Lower leg skin (tissue), 3 donors: ENCODE results near the gene SLC52A3.

Experiments
- POLR2A ChIP-seq, 2 donors: fragments of 450-650 bp; IDR thresholded peaks; one replicate each; pipeline ENCODE4 v1.6.1; 2016 to 2017; ENCODE audit warnings: antibody characterized with exemption in 2 of 2, mild to moderate bottlenecking in 1 of 2, moderate library complexity in 1 of 2
- TF ChIP-seq, protein P1 (sequence below), 3 donors: fragments of 450-650 bp; IDR thresholded peaks; one replicate each; pipeline ENCODE4 v1.5.1; 2016; ENCODE audit warnings: antibody characterized with exemption in 3 of 3, mild to moderate bottlenecking in 3 of 3, moderate library complexity in 2 of 3

DNA sequence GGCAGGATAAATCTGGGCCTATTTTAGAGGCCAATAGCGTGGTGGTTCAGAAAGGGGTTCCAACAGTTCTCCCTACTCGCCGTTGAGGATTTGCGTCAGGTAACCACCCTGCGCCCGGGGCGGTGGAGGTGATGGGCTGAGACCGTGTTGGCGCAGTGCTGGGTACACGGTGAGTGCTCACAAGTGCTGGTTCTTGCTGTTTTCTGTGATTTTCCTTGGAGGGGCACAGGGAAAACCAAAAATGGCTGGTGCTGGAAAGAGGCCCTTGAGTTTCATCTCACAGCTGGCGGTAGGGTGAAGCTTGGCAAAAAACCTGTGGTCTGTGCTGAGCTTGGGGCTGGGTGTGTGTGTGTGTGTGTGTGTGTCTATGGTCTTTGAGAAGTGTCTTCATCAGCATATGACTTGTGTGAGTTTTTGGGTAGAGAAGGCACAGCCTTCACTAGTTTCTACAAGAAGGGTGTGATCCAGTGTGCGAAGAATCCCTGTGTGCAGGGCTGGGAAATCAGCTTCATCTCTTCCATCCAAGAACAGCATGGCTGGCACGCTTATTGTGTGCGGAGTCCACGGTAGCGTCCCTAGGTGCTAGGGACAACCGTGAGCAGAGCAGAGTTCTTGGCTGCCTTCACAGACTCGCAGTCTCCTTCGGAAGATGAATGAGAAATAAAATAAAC is 57.4 kb downstream of the SLC52A3 start:
- TF ChIP-seq, protein P1, sequence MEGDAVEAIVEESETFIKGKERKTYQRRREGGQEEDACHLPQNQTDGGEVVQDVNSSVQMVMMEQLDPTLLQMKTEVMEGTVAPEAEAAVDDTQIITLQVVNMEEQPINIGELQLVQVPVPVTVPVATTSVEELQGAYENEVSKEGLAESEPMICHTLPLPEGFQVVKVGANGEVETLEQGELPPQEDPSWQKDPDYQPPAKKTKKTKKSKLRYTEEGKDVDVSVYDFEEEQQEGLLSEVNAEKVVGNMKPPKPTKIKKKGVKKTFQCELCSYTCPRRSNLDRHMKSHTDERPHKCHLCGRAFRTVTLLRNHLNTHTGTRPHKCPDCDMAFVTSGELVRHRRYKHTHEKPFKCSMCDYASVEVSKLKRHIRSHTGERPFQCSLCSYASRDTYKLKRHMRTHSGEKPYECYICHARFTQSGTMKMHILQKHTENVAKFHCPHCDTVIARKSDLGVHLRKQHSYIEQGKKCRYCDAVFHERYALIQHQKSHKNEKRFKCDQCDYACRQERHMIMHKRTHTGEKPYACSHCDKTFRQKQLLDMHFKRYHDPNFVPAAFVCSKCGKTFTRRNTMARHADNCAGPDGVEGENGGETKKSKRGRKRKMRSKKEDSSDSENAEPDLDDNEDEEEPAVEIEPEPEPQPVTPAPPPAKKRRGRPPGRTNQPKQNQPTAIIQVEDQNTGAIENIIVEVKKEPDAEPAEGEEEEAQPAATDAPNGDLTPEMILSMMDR (IDR thresholded peaks at IDR 0.05) = no peak
- TF ChIP-seq POLR2A (IDR thresholded peaks at IDR 0.05) = no peak
